SU-DHL-6 (cell line): ENCODE results near the gene HPD.
"Not testable (repeated sequence)": the region's sequence is repeated elsewhere in the genome, so short reads cannot be mapped to it uniquely, and the experiment has no call there.

ENCODE experiments used
- H2AFZ ChIP-seq: fragments of 200-600 bp; sonication (generic); 2 replicates; pipeline ENCODE4 v1.6.1; 2014; ENCODE audit warnings: low read depth, mild to moderate bottlenecking, moderate library complexity, mixed read lengths, antibody characterized with exemption, low read length; ENCODE audit not compliant: severe bottlenecking
- H3F3A ChIP-seq: fragments of 200-600 bp; shearing (Covaris generic); 2 replicates; pipeline ENCODE4 v1.6.0; 2016; ENCODE audit warnings: antibody characterized with exemption, mild to moderate bottlenecking; ENCODE audit not compliant: insufficient read depth
- H3K27ac ChIP-seq: fragments of 200-600 bp; sonication (generic); 2 replicates; pipeline ENCODE4 v1.5.1; 2016; ENCODE audit warnings: low read depth, mild to moderate bottlenecking, low read length, moderate library complexity, mixed read lengths
- H3K27me3 ChIP-seq: fragments of 200-600 bp; sonication (generic), shearing (Covaris generic); 2 replicates; pipeline ENCODE4 v1.6.0; 2014; ENCODE audit warnings: mild to moderate bottlenecking, low read length
- H3K36me3 ChIP-seq: fragments of 200-600 bp; sonication (generic); 2 replicates; pipeline ENCODE4 v1.6.1; 2014; ENCODE audit warnings: mild to moderate bottlenecking, low read length, mixed read lengths
- H3K4me2 ChIP-seq: fragments of 300-600, 200-600 bp; shearing (Covaris generic), sonication (generic); 2 replicates; pipeline ENCODE4 v1.6.0; 2014; ENCODE audit warnings: low read length, low read depth, mild to moderate bottlenecking; ENCODE audit not compliant: poor library complexity, severe bottlenecking
- H3K4me3 ChIP-seq: fragments of 200-600 bp; sonication (generic); 2 replicates; pipeline ENCODE4 v1.5.1; 2014; ENCODE audit warnings: antibody characterized with exemption, low read length, mild to moderate bottlenecking, mixed read lengths; ENCODE audit not compliant: insufficient read depth, poor library complexity, severe bottlenecking
- H3K79me2 ChIP-seq: fragments of 200-600 bp; sonication (generic); 2 replicates; pipeline ENCODE4 v1.6.1; 2014; ENCODE audit warnings: mild to moderate bottlenecking, low read length, moderate library complexity; ENCODE audit not compliant: insufficient read depth
- H3K9ac ChIP-seq: fragments of 200-600 bp; sonication (generic); 2 replicates; pipeline ENCODE4 v1.7.0; 2014; ENCODE audit warnings: mild to moderate bottlenecking, low read length
- H3K9me2 ChIP-seq: fragments of 200-600 bp; sonication (generic); replicated peaks from 2 replicates; pipeline ENCODE4 v1.6.1; 2014; ENCODE audit warnings: low read length; ENCODE audit not compliant: insufficient read depth
- H3K9me3 ChIP-seq: fragments of 200-600 bp; sonication (generic); 2 replicates; pipeline ENCODE4 v1.6.1; 2014; ENCODE audit warnings: low read length, mixed read lengths; ENCODE audit not compliant: insufficient read depth
- H4K20me1 ChIP-seq: fragments of 200-600 bp; sonication (generic); 2 replicates; pipeline ENCODE4 v1.6.1; 2014; ENCODE audit warnings: low read depth, mild to moderate bottlenecking, antibody characterized with exemption, low read length, moderate library complexity, mixed read lengths
- EZH2phosphoT487 ChIP-seq: fragments of 200-600 bp; sonication (generic), shearing (Covaris generic); conservative IDR thresholded peaks from 2 replicates; pipeline ENCODE4 v1.6.1; 2018; ENCODE audit warnings: mild to moderate bottlenecking, antibody characterized with exemption, low read length, moderate library complexity, mixed read lengths
- TF ChIP-seq, protein P1 (sequence below): fragments of 200-600 bp; sonication (generic); IDR thresholded peaks from one replicate; pipeline ENCODE4 v1.5.1; 2017; ENCODE audit warnings: antibody characterized with exemption, mild to moderate bottlenecking, low read length, moderate library complexity; ENCODE audit not compliant: insufficient read depth, poor library complexity, severe bottlenecking

Gene HPD

DNA sequence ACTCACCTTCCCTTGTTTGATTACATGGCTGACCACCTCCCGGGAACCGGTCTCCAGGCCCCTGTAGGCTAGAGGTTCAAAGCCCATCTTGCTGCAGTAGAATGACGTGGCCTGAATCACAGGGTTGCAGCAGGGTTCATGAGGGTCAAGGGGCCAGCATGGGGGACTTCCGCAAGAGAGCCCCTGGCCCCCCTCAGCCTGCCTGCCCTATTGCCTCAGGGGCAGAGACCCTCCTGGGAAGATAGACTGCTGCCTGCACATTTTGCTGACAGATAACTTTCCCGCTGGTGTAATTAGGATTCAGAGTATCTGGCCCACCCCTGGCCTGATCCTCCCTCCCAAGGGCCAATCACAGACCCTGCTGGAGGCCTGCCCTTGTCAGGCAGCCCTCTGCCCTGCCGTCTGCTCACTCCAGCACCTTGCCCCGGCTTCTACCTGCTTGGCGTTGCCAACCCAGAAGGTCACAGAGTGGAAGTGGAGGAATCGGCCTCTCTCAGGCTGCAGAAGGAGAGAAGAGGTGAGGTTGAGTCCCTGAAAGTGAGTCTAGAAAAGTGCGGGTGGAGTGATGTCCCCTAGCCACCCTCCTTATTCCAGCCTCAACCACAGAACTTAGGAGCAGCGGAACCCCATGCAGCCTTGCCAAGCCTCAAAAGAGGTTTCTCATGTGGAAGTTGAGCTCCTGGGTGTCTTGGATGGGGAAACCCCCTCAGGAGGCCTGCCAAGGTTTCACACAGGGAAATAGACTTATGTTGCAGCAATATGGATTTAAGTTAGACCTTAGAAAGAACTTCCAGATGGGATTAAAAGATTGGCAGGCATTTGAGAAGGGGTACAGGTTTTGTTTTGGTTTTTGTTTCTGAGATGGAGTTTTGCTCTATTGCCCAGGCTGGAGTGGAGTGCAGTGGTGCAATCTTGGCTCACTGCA is 1.1 kb downstream of the HPD start:
- no peak overlapping the region for H3K9ac ChIP-seq
- no peaks in the 10 kb centered on the region for H4K20me1 ChIP-seq
- H3K9me2 ChIP-seq: no peaks in the 10 kb centered on the region
- 0 out of 2 replicates have a peak, but pooled peaks cover 4% of the 10 kb centered on the region for H3F3A ChIP-seq
- H2AFZ ChIP-seq: no peak overlapping the region
- H3K27ac ChIP-seq: no peak overlapping the region
- TF ChIP-seq EZH2phosphoT487: no peak
- TF ChIP-seq, protein P1, sequence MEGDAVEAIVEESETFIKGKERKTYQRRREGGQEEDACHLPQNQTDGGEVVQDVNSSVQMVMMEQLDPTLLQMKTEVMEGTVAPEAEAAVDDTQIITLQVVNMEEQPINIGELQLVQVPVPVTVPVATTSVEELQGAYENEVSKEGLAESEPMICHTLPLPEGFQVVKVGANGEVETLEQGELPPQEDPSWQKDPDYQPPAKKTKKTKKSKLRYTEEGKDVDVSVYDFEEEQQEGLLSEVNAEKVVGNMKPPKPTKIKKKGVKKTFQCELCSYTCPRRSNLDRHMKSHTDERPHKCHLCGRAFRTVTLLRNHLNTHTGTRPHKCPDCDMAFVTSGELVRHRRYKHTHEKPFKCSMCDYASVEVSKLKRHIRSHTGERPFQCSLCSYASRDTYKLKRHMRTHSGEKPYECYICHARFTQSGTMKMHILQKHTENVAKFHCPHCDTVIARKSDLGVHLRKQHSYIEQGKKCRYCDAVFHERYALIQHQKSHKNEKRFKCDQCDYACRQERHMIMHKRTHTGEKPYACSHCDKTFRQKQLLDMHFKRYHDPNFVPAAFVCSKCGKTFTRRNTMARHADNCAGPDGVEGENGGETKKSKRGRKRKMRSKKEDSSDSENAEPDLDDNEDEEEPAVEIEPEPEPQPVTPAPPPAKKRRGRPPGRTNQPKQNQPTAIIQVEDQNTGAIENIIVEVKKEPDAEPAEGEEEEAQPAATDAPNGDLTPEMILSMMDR: no peak
- no peak overlapping the region for H3K4me2 ChIP-seq
- no peaks in the 10 kb centered on the region for H3K79me2 ChIP-seq
- no peaks in the 10 kb centered on the region for H3K27me3 ChIP-seq
- no peaks in the 10 kb centered on the region for H3K36me3 ChIP-seq
- no peaks in the 10 kb centered on the region for H3K9me3 ChIP-seq
- no peak overlapping the region for H3K4me3 ChIP-seq

GRCh38 chr12:121852392-121852791 is 6.3 kb downstream of the HPD start:
- H3F3A ChIP-seq, H3K9ac ChIP-seq, H3K9me3 ChIP-seq, H3K27me3 ChIP-seq, H3K9me2 ChIP-seq, H4K20me1 ChIP-seq, H3K4me2 ChIP-seq, H3K4me3 ChIP-seq, H3K36me3 ChIP-seq, H3K79me2 ChIP-seq, H2AFZ ChIP-seq, H3K27ac ChIP-seq: not testable (repeated sequence)

GRCh38 chr12:121849665-121850064 is 9.0 kb downstream of the HPD start:
- no peaks in the 10 kb centered on the region for H3K36me3 ChIP-seq
- no peaks in the 10 kb centered on the region for H3F3A ChIP-seq
- H4K20me1 ChIP-seq: no peaks in the 10 kb centered on the region
- no peak overlapping the region for H3K4me2 ChIP-seq
- no peak overlapping the region for H3K9ac ChIP-seq
- H3K4me3 ChIP-seq: no peak overlapping the region
- TF ChIP-seq, protein P1: no peak
- TF ChIP-seq EZH2phosphoT487: no peak
- no peaks in the 10 kb centered on the region for H3K9me2 ChIP-seq
- H3K27me3 ChIP-seq: no peaks in the 10 kb centered on the region
- no peak overlapping the region for H3K27ac ChIP-seq
- no peaks in the 10 kb centered on the region for H3K9me3 ChIP-seq
- no peaks in the 10 kb centered on the region for H3K79me2 ChIP-seq
- no peak overlapping the region for H2AFZ ChIP-seq

GRCh38 chr12:121849211-121849610 is 9.4 kb downstream of the HPD start:
- TF ChIP-seq, protein P1: no peak
- no peak for TF ChIP-seq EZH2phosphoT487
- no peaks in the 10 kb centered on the region for H3K27me3 ChIP-seq
- no peak overlapping the region for H3K9ac ChIP-seq
- no peaks in the 10 kb centered on the region for H3K36me3 ChIP-seq
- no peaks in the 10 kb centered on the region for H3F3A ChIP-seq
- H3K4me3 ChIP-seq: no peak overlapping the region
- H3K9me3 ChIP-seq: no peaks in the 10 kb centered on the region
- H2AFZ ChIP-seq: no peak overlapping the region
- no peak overlapping the region for H3K4me2 ChIP-seq
- H3K27ac ChIP-seq: no peak overlapping the region
- no peaks in the 10 kb centered on the region for H3K79me2 ChIP-seq
- H3K9me2 ChIP-seq: no peaks in the 10 kb centered on the region
- no peaks in the 10 kb centered on the region for H4K20me1 ChIP-seq
